Left lung (tissue), 10 donors: Measurements from ENCODE around the gene VWF. TPM values are rescaled to one million over a fixed set of nuclear protein-coding genes. Genes with fewer than 3 reads are reported as not detected.

Source experiments
- ATAC-seq: fragments of 200-7000 bp; cut with Tn5 transposase; one replicate; pipeline ENCODE4 v1.9.1; 2020; ENCODE audit warnings: moderate library complexity
- DNase-seq, 4 donors: peaks; one replicate each; pipeline ENCODE4 v3.0.0-alpha.2; 2013 to 2020
- H3K27ac ChIP-seq, 2 donors: fragments of 200-600 bp; sonication (generic) in 1 of 2; one replicate each; pipeline versions ENCODE4 v1.5.0 to v1.8.0; 2020 to 2021
- H3K27me3 ChIP-seq, 2 donors: fragments of 200-600 bp; sonication (generic) in 1 of 2; one replicate each; pipeline versions ENCODE4 v1.5.0 to v1.8.0; 2020 to 2021
- H3K36me3 ChIP-seq, 2 donors: fragments of 200-600 bp; sonication (generic) in 1 of 2; one replicate each; pipeline versions ENCODE4 v1.5.0 to v1.8.0; 2020 to 2021
- H3K4me1 ChIP-seq, 2 donors: fragments of 200-600 bp; one replicate each; pipeline ENCODE4 v1.8.0; 2021
- H3K4me3 ChIP-seq, 2 donors: fragments of 200-600 bp; sonication (generic) in 1 of 2; one replicate each; pipeline versions ENCODE4 v1.5.0 to v1.8.0; 2020 to 2021; ENCODE audit warnings: mild to moderate bottlenecking in 1 of 2
- H3K9me3 ChIP-seq, 2 donors: fragments of 200-600 bp; sonication (generic) in 1 of 2; one replicate each; pipeline versions ENCODE4 v1.5.0 to v1.8.0; 2020 to 2021
- intact Hi-C, 2 donors: fragments of 100-400 bp; cut with DNase I; formaldehyde crosslinking; loops; one replicate each; pipeline versions ENCODE4 v1.11.2 to v1.14.2; 2022
- polyA plus RNA-seq, 6 donors: library from polyadenylated mRNA; unstranded; fragments of 120-200 nt; gene quantifications; one replicate each; pipeline ENCODE4 v1.2.1, GENCODE V29; 2013; ENCODE audit not compliant: insufficient read length in 6 of 6
- total RNA-seq, 2 donors: library from RNA; stranded (reverse); fragmentation: NEBNext Ultra II Directional; extraction: Animal tissue kit (Norgen Biotek cat#: 25700); gene quantifications; one replicate each; pipeline ENCODE4 v1.2.1, GENCODE V29; 2021
- TF ChIP-seq, protein P1 (sequence below), 2 donors: fragments of 200-600 bp; sonication (generic) in 1 of 2; IDR thresholded peaks; one replicate each; pipeline versions ENCODE4 v1.5.0 to v1.8.0; 2021; ENCODE audit warnings: antibody characterized with exemption in 2 of 2
- donor health status: DM: no; HTN: yes; CAD: no.
- donor health status: DM: no; HTN: no; CAD: no.

The VWF gene
- total and polyA plus RNA-seq, 8 donors, result 123 to 401 (median 147) TPM

DNA sequence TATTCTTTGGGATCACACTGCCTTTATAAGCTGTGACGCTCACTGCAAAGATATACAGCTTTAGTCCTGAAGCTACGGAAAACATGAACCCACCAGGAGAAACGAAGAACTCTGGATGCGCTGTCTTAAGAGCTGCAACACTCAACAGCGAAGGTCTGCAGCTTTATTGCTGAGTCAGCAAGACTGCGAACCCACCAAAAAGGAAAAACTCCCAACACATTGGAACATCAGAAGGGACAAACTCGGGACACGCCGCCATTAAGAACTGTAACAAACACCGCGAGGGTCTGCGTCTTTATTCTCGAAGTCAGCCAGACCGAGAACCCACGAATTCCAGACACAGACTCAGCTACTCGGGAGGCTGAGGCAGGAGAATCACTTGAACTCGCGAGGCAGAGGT lies 9.2 kb upstream of the VWF start:
- no peak overlapping the region for H3K4me3 ChIP-seq
- intact Hi-C loops, result no loop called here
- ATAC-seq (no peak), DNase-seq (no peak)
- no peaks in the 10 kb centered on the region for H3K27me3 ChIP-seq
- no peak overlapping the region for H3K27ac ChIP-seq
- peaks cover 0 to 4% of the 10 kb centered on the region in 2 donors for H3K4me1 ChIP-seq
- TF ChIP-seq, protein P1, sequence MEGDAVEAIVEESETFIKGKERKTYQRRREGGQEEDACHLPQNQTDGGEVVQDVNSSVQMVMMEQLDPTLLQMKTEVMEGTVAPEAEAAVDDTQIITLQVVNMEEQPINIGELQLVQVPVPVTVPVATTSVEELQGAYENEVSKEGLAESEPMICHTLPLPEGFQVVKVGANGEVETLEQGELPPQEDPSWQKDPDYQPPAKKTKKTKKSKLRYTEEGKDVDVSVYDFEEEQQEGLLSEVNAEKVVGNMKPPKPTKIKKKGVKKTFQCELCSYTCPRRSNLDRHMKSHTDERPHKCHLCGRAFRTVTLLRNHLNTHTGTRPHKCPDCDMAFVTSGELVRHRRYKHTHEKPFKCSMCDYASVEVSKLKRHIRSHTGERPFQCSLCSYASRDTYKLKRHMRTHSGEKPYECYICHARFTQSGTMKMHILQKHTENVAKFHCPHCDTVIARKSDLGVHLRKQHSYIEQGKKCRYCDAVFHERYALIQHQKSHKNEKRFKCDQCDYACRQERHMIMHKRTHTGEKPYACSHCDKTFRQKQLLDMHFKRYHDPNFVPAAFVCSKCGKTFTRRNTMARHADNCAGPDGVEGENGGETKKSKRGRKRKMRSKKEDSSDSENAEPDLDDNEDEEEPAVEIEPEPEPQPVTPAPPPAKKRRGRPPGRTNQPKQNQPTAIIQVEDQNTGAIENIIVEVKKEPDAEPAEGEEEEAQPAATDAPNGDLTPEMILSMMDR (IDR thresholded peaks at IDR 0.05), result no peak
- H3K9me3 ChIP-seq, result no peaks in the 10 kb centered on the region
- H3K36me3 ChIP-seq, result no peaks in the 10 kb centered on the region

DNA sequence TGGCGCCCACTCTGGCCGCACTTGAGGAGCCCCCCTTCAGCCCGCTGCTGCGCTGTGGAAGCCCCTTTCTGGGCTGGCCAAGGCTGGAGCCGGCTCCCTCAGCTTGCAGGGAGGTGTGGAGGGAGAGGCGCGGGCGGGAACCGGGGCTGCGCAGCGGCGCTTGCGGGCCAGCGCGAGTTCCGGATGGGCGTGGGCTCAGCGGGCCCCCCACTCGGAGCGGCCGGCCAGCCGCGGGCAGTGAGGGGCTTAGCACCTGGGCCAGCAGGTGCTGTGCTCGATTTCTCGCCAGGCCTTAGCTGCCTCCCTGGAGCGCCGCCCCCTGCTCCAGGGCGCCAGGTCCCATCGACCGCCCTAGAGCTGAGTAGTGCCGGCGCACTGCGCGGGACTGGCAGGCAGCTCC lies 8.0 kb upstream of the VWF start:
- intact Hi-C loops, result no loop called here
- Histone ChIP-seq H3K27ac (no peak overlapping the region), H3K36me3 (no peaks in the 10 kb centered on the region), H3K9me3 (no peaks in the 10 kb centered on the region), H3K4me3 (no peak overlapping the region), H3K4me1 (no peaks in the 10 kb centered on the region), H3K27me3 (no peaks in the 10 kb centered on the region)
- DNase-seq (no peak), ATAC-seq (no peak)
- TF ChIP-seq, protein P1 (IDR thresholded peaks at IDR 0.05), result no peak

DNA sequence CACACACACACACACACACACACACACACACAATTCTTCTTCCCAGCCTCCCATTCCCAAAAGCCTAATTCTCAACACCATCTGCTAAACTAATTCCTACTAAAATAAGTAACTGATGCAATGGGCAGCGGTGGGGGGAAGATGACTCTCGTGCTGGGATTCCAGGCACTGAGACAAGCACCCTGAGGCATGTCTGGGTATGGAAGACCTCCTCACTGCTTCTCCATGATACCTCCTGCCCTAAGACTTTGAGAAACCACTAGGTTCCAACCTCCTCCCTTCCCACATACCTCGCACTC lies 789 bp upstream of the VWF start:
- H3K27ac ChIP-seq, result no peak overlapping the region

DNA sequence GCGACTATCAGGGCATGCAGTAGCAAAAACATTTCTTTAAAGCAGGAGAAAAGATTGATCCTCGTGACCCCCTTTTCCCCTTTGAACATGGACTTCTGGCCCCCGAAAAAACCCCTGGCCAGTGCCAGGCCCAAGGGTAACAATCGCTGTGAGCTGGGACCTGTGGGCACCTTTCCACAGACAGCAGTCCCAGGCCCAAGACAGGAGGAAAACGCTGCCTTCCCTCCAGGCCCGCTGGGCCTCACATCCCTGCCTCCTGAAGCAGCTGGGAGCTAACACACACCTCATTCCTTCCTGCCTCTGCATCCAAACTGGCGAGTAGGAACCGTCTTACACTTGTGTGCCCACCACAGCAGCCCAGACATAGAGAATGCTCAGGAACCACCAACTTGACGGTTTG lies 1.2 kb downstream of the VWF start:
- H3K9me3 ChIP-seq, result no peaks in the 10 kb centered on the region
- intact Hi-C loops, result no loop called here
- ATAC-seq (no peak), DNase-seq (no peak)
- TF ChIP-seq, protein P1 (IDR thresholded peaks at IDR 0.05), result no peak
- H3K36me3 ChIP-seq, result no peaks in the 10 kb centered on the region
- peak overlapping the region; percentile 56 to 57 for H3K27ac ChIP-seq
- no peaks in the 10 kb centered on the region for H3K4me1 ChIP-seq
- H3K4me3 ChIP-seq, result peak overlapping the region in 1 of 2 donors; percentile 32
- H3K27me3 ChIP-seq, result no peaks in the 10 kb centered on the region

More for the DNA sequence above, 789 bp upstream of the VWF start:
- H3K9me3 ChIP-seq, result no peaks in the 10 kb centered on the region
- no peak for DNase-seq
- H3K4me1 ChIP-seq, result no peaks in the 10 kb centered on the region
- intact Hi-C loops, result no loop called here
- no peaks in the 10 kb centered on the region for H3K36me3 ChIP-seq
- TF ChIP-seq, protein P1 (IDR thresholded peaks at IDR 0.05), result no peak
- no peaks in the 10 kb centered on the region for H3K27me3 ChIP-seq
- no peak for ATAC-seq
- no peak overlapping the region for H3K4me3 ChIP-seq

DNA sequence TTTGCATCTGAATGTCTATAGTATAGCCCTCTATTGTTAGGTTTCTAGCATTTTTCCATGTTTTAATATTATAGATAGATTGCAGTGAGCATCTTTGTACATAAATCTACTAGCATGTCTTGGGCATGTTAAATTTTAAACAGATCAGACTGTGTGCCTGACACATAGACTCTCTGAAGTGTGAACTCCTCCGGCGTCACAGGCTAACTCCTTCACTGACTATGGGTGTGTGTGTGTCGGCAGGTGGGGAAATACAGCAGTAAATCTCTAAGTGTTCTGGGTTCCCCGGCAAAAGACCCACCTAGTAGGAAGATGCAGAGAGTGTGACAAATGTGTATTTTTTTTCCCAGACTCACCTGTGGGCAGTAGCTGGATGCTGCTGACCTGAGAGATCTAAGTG lies 2.3 kb downstream of the VWF start:
- peak overlapping the region in 1 of 2 donors; percentile 32 for H3K4me3 ChIP-seq
- DNase-seq, result no peak
- H3K4me1 ChIP-seq, result no peaks in the 10 kb centered on the region
- ATAC-seq, result no peak
- intact Hi-C loops, result no loop called here
- H3K27ac ChIP-seq, result peak overlapping the region in 1 of 2 donors; percentile 56
- H3K36me3 ChIP-seq, result no peaks in the 10 kb centered on the region
- TF ChIP-seq, protein P1 (IDR thresholded peaks at IDR 0.05), result no peak
- H3K9me3 ChIP-seq, result no peaks in the 10 kb centered on the region
- H3K27me3 ChIP-seq, result no peaks in the 10 kb centered on the region
